ENCODE measurements around the gene ANKS1A.

The ANKS1A gene

GRCh38 chr6:34875292-34876213 lies 13.5 kb upstream of the ANKS1A start:
- H2AFZ ChIP-seq (ENCODE audit: low read length) = no peak overlapping the region
- no peaks in the 10 kb centered on the region for H3K79me2 ChIP-seq (ENCODE audit: insufficient read depth, low read length)
- H3K27me3 ChIP-seq (ENCODE audit: insufficient read depth, low read length, poor library complexity, severe bottlenecking) = no peaks in the 10 kb centered on the region
- TF ChIP-seq CTCF (conservative IDR thresholded peaks at IDR 0.05; ENCODE audit: low read length) = no peak
- TF ChIP-seq EZH2phosphoT487 (IDR thresholded peaks at IDR 0.05; ENCODE audit: borderline replicate concordance) = no peak
- no peaks in the 10 kb centered on the region for H3K4me1 ChIP-seq (ENCODE audit: insufficient read depth, low read length, poor library complexity, severe bottlenecking)
- H3K4me3 ChIP-seq (ENCODE audit: low read length, poor library complexity, severe bottlenecking) = no peak overlapping the region
- H3F3A ChIP-seq (ENCODE audit: low read depth) = peaks cover 1% of the 10 kb centered on the region; the same call in 1 of the 2 replicates
- H3K9me2 ChIP-seq (replicated peaks; ENCODE audit: low read depth, low read length) = no peaks in the 10 kb centered on the region
- no peak overlapping the region for H3K4me2 ChIP-seq (ENCODE audit: low read depth, low read length, poor library complexity, severe bottlenecking)
- no peaks in the 10 kb centered on the region for H4K20me1 ChIP-seq (ENCODE audit: insufficient read depth, low read length, poor library complexity, severe bottlenecking)
- no peaks in the 10 kb centered on the region for H3K9me3 ChIP-seq (ENCODE audit: insufficient read depth, low read depth, low read length)
- H3K36me3 ChIP-seq (ENCODE audit: insufficient read depth, low read length) = peaks cover 87% of the 10 kb centered on the region; the same call in 1 of the 2 replicates
- no peak overlapping the region for H3K9ac ChIP-seq (ENCODE audit: low read depth, low read length, poor library complexity, severe bottlenecking)

GRCh38 chr6:34876472-34876871 lies 12.6 kb upstream of the ANKS1A start:
- H2AFZ ChIP-seq (ENCODE audit: low read length) = no peak overlapping the region
- H3K27me3 ChIP-seq (ENCODE audit: insufficient read depth, low read length, poor library complexity, severe bottlenecking) = no peaks in the 10 kb centered on the region
- H4K20me1 ChIP-seq (ENCODE audit: insufficient read depth, low read length, poor library complexity, severe bottlenecking) = no peaks in the 10 kb centered on the region
- H3K9me3 ChIP-seq (ENCODE audit: insufficient read depth, low read depth, low read length) = no peaks in the 10 kb centered on the region
- no peak overlapping the region for H3K4me3 ChIP-seq (ENCODE audit: low read length, poor library complexity, severe bottlenecking)
- peaks cover 3% of the 10 kb centered on the region; the same call in 1 of the 2 replicates for H3F3A ChIP-seq (ENCODE audit: low read depth)
- no peaks in the 10 kb centered on the region for H3K9me2 ChIP-seq (replicated peaks; ENCODE audit: low read depth, low read length)
- H3K79me2 ChIP-seq (ENCODE audit: insufficient read depth, low read length) = no peaks in the 10 kb centered on the region
- H3K36me3 ChIP-seq (ENCODE audit: insufficient read depth, low read length) = peaks cover 83% of the 10 kb centered on the region; the same call in 1 of the 2 replicates
- H3K4me1 ChIP-seq (ENCODE audit: insufficient read depth, low read length, poor library complexity, severe bottlenecking) = no peaks in the 10 kb centered on the region
- no peak overlapping the region for H3K4me2 ChIP-seq (ENCODE audit: low read depth, low read length, poor library complexity, severe bottlenecking)
- no peak for TF ChIP-seq CTCF (conservative IDR thresholded peaks at IDR 0.05; ENCODE audit: low read length)
- no peak for TF ChIP-seq EZH2phosphoT487 (IDR thresholded peaks at IDR 0.05; ENCODE audit: borderline replicate concordance)
- H3K9ac ChIP-seq (ENCODE audit: low read depth, low read length, poor library complexity, severe bottlenecking) = no peak overlapping the region

- no peak for TF ChIP-seq EZH2phosphoT487 (IDR thresholded peaks at IDR 0.05; ENCODE audit: borderline replicate concordance)
- no peak for TF ChIP-seq CTCF (conservative IDR thresholded peaks at IDR 0.05; ENCODE audit: low read length)
- H3K4me1 ChIP-seq (ENCODE audit: insufficient read depth, low read length, poor library complexity, severe bottlenecking) = no peaks in the 10 kb centered on the region
- no peak overlapping the region for H3K4me3 ChIP-seq (ENCODE audit: low read length, poor library complexity, severe bottlenecking)
- no peak overlapping the region for H3K4me2 ChIP-seq (ENCODE audit: low read depth, low read length, poor library complexity, severe bottlenecking)
- H3K9ac ChIP-seq (ENCODE audit: low read depth, low read length, poor library complexity, severe bottlenecking) = no peak overlapping the region
- no peaks in the 10 kb centered on the region for H3K79me2 ChIP-seq (ENCODE audit: insufficient read depth, low read length)
- H2AFZ ChIP-seq (ENCODE audit: low read length) = no peak overlapping the region
- H3K36me3 ChIP-seq (ENCODE audit: insufficient read depth, low read length) = peaks cover 75% of the 10 kb centered on the region; the same call in 1 of the 2 replicates
- H3K9me2 ChIP-seq (replicated peaks; ENCODE audit: low read depth, low read length) = no peaks in the 10 kb centered on the region
- no peaks in the 10 kb centered on the region for H3K27me3 ChIP-seq (ENCODE audit: insufficient read depth, low read length, poor library complexity, severe bottlenecking)
- peaks cover 3% of the 10 kb centered on the region; the same call in 1 of the 2 replicates for H3F3A ChIP-seq (ENCODE audit: low read depth)
- H3K9me3 ChIP-seq (ENCODE audit: insufficient read depth, low read depth, low read length) = no peaks in the 10 kb centered on the region
- no peaks in the 10 kb centered on the region for H4K20me1 ChIP-seq (ENCODE audit: insufficient read depth, low read length, poor library complexity, severe bottlenecking)
Measured at GRCh38 chr6:34877259-34877658, 11.8 kb upstream of the ANKS1A start.

Measured in Loucy (cell line).